ENCODE data around the gene UBALD2.

DNA sequence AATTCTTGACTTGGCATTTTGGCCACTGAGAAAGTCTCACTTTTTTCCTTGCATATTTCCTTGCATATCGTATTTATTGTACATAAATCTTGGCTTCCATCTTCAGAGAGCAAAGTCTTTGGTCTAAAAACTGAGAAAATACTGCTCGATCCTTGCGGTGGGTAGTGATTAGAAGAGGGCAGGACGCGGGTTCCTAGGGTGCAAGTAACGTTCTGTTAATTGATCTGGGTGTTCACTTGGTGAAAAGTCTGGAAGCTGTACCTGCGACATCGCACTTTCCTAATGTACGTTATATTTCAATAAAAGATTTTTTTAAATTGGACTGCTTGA is 758 bp upstream of the UBALD2 start:
- TF ChIP-seq, protein P1, sequence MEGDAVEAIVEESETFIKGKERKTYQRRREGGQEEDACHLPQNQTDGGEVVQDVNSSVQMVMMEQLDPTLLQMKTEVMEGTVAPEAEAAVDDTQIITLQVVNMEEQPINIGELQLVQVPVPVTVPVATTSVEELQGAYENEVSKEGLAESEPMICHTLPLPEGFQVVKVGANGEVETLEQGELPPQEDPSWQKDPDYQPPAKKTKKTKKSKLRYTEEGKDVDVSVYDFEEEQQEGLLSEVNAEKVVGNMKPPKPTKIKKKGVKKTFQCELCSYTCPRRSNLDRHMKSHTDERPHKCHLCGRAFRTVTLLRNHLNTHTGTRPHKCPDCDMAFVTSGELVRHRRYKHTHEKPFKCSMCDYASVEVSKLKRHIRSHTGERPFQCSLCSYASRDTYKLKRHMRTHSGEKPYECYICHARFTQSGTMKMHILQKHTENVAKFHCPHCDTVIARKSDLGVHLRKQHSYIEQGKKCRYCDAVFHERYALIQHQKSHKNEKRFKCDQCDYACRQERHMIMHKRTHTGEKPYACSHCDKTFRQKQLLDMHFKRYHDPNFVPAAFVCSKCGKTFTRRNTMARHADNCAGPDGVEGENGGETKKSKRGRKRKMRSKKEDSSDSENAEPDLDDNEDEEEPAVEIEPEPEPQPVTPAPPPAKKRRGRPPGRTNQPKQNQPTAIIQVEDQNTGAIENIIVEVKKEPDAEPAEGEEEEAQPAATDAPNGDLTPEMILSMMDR (IDR thresholded peaks at IDR 0.05), result no peak
- no peak for TF ChIP-seq POLR2A (IDR thresholded peaks at IDR 0.05)
- TF ChIP-seq POLR2AphosphoS5 (IDR thresholded peaks at IDR 0.05), result no peak
- TF ChIP-seq EP300 (IDR thresholded peaks at IDR 0.05), result no peak
